DOHH2 (cell line): Measurements from ENCODE around the gene CLCN1.

ENCODE experiments used
- EZH2phosphoT487 ChIP-seq: fragments of 200-600 bp; sonication (generic); IDR thresholded peaks from 2 replicates; pipeline ENCODE4 v1.6.1; 2017; ENCODE audit warnings: borderline replicate concordance, mild to moderate bottlenecking, antibody characterized with exemption, low read length, moderate library complexity, mixed read lengths
- TF ChIP-seq, protein P1 (sequence below): fragments of 200-600 bp; sonication (generic); IDR thresholded peaks from one replicate; pipeline ENCODE4 v1.5.1; 2014; ENCODE audit warnings: antibody characterized with exemption, mild to moderate bottlenecking, low read depth, low read length; ENCODE audit not compliant: poor library complexity, severe bottlenecking

GRCh38 chr7:143331179-143331801, 15.4 kb downstream of the CLCN1 start:
- TF ChIP-seq, protein P1, sequence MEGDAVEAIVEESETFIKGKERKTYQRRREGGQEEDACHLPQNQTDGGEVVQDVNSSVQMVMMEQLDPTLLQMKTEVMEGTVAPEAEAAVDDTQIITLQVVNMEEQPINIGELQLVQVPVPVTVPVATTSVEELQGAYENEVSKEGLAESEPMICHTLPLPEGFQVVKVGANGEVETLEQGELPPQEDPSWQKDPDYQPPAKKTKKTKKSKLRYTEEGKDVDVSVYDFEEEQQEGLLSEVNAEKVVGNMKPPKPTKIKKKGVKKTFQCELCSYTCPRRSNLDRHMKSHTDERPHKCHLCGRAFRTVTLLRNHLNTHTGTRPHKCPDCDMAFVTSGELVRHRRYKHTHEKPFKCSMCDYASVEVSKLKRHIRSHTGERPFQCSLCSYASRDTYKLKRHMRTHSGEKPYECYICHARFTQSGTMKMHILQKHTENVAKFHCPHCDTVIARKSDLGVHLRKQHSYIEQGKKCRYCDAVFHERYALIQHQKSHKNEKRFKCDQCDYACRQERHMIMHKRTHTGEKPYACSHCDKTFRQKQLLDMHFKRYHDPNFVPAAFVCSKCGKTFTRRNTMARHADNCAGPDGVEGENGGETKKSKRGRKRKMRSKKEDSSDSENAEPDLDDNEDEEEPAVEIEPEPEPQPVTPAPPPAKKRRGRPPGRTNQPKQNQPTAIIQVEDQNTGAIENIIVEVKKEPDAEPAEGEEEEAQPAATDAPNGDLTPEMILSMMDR: no peak
- no peak for TF ChIP-seq EZH2phosphoT487
